Endothelial cell of umbilical vein (primary cell): ENCODE data around the gene KCMF1. TPM values are rescaled to one million over a fixed set of nuclear protein-coding genes. Genes with fewer than 3 reads are reported as not detected.

Experiments
- BruUV-seq: library from RNA; stranded (reverse); fragments of 400-500 nt; replicated peaks from 2 replicates; lab custom pipeline; 2021; lab: Mats Ljungman, UMichigan
- CTCF ChIA-PET: fragments of 300-600, 350-600 bp; sonication (Branson Sonifier 250); formaldehyde crosslinking; loops from one replicate; lab custom pipeline; 2021; ENCODE audit warnings: antibody characterized with exemption, inconsistent platforms; lab: Charles Lee
- POLR2A ChIA-PET: fragments of 300-600, 350-600 bp; sonication (Branson Sonifier 250); formaldehyde crosslinking; loops from one replicate; lab custom pipeline; 2021; ENCODE audit warnings: antibody characterized with exemption, inconsistent platforms; lab: Charles Lee
- DNase-seq: peaks from one replicate; pipeline ENCODE4 v3.0.0-alpha.2; 2011; ENCODE audit warnings: low read depth, low spot score
- FAIRE-seq: peaks from 2 replicates; lab custom pipeline; 2011; peaks lifted over from hg19 to GRCh38; lab: Jason Lieb, UNC
- H2AFZ ChIP-seq: 2 replicates; pipeline ENCODE4 v1.6.0; 2012; ENCODE audit warnings: low read depth, low read length, control low read depth, inconsistent platforms
- H3K27ac ChIP-seq: 2 replicates; pipeline ENCODE4 v1.5.1; 2011; ENCODE audit warnings: low read depth, mild to moderate bottlenecking, control low read depth, low read length, moderate library complexity; ENCODE audit not compliant: insufficient read depth
- H3K27me3 ChIP-seq, 2 experiments: 2 replicates each; pipeline versions ENCODE4 v1.6.0 to v1.6.1; 2011; ENCODE audit warnings: low read length in 2 of 2, mixed read lengths in 1 of 2; ENCODE audit not compliant: control insufficient read depth in 2 of 2, insufficient read depth in 2 of 2
- H3K36me3 ChIP-seq, 2 experiments: 2 replicates in 1 of 2; 3 replicates in 1 of 2; pipeline ENCODE4 v1.5.1; 2011; ENCODE audit warnings: low read length in 2 of 2, mild to moderate bottlenecking in 1 of 2, moderate library complexity in 1 of 2; ENCODE audit not compliant: control insufficient read depth in 2 of 2, insufficient read depth in 2 of 2; ENCODE audit errors: extremely low read depth in 1 of 2
- H3K4me1 ChIP-seq: 3 replicates; pipeline ENCODE4 v1.5.1; 2011; ENCODE audit warnings: mild to moderate bottlenecking, low read length; ENCODE audit not compliant: control insufficient read depth, insufficient read depth; ENCODE audit errors: extremely low read depth
- H3K4me2 ChIP-seq: 2 replicates; pipeline ENCODE4 v1.6.1; 2011; ENCODE audit warnings: low read length, control low read depth, mixed read lengths; ENCODE audit not compliant: insufficient read depth
- H3K4me3 ChIP-seq, 3 experiments: fragments of 200-600 bp in 1 of 3; sonication (generic), shearing (Covaris generic) in 1 of 3; replicated peaks in 1 of 3; 2 replicates each; pipeline ENCODE4 v1.5.1; 2011 to 2016; ENCODE audit warnings: control low read depth in 3 of 3, low read length in 3 of 3, mild to moderate bottlenecking in 2 of 3, inconsistent platforms in 1 of 3, low read depth in 1 of 3, moderate library complexity in 1 of 3; ENCODE audit not compliant: insufficient read depth in 1 of 3
- H3K79me2 ChIP-seq: 2 replicates; pipeline ENCODE4 v1.6.0; 2012; ENCODE audit warnings: low read length, inconsistent platforms; ENCODE audit not compliant: control insufficient read depth, insufficient read depth
- H3K9ac ChIP-seq: replicated peaks from 2 replicates; pipeline ENCODE3; 2011; ENCODE audit warnings: low read length, control low read depth; ENCODE audit not compliant: insufficient read depth; ENCODE audit errors: extremely low read depth
- H3K9me1 ChIP-seq: replicated peaks from 3 replicates; pipeline ENCODE4 v1.6.0; 2011; ENCODE audit warnings: mild to moderate bottlenecking, low read length; ENCODE audit not compliant: control insufficient read depth, insufficient read depth; ENCODE audit errors: extremely low read depth
- H3K9me3 ChIP-seq: replicated peaks from 2 replicates; pipeline ENCODE4 v1.5.1; 2012; ENCODE audit warnings: low read length, inconsistent platforms; ENCODE audit not compliant: control insufficient read depth, insufficient read depth
- H4K20me1 ChIP-seq: replicated peaks from 2 replicates; pipeline ENCODE3; 2011; ENCODE audit warnings: mild to moderate bottlenecking, low read length; ENCODE audit not compliant: control insufficient read depth, insufficient read depth; ENCODE audit errors: extremely low read depth
- CTCF ChIP-seq, 2 donors: IDR thresholded peaks; 1 replicate in 1 of 2; 2 replicates in 1 of 2; pipeline ENCODE4 v1.5.1; 2011; ENCODE audit warnings: low read length in 2 of 2, mild to moderate bottlenecking in 2 of 2, moderate library complexity in 2 of 2, control low read depth in 1 of 2, inconsistent platforms in 1 of 2, low read depth in 1 of 2; ENCODE audit not compliant: insufficient read depth in 1 of 2; ENCODE audit errors: extremely low read depth in 1 of 2
- EZH2 ChIP-seq: IDR thresholded peaks from 2 replicates; pipeline ENCODE4 v1.6.1; 2012; ENCODE audit warnings: borderline replicate concordance, low read depth, mild to moderate bottlenecking, moderate library complexity, low read length, inconsistent platforms; ENCODE audit not compliant: severe bottlenecking
- FOS ChIP-seq: IDR thresholded peaks from 2 replicates; pipeline ENCODE4 v1.6.1; 2011; ENCODE audit warnings: mild to moderate bottlenecking, low read length, moderate library complexity, borderline replicate concordance; ENCODE audit not compliant: insufficient read depth
- GATA2 ChIP-seq: IDR thresholded peaks from 2 replicates; pipeline ENCODE4 v1.7.0; 2011; ENCODE audit warnings: low read depth, mild to moderate bottlenecking, moderate library complexity, mixed read lengths, low read length; ENCODE audit not compliant: insufficient read length, insufficient read depth
- JUN ChIP-seq: IDR thresholded peaks from 2 replicates; pipeline ENCODE4 v1.6.1; 2011; ENCODE audit warnings: borderline replicate concordance, low read depth; ENCODE audit not compliant: insufficient read length, insufficient read depth
- MAX ChIP-seq: IDR thresholded peaks from 2 replicates; pipeline ENCODE4 v1.6.1; 2011; ENCODE audit not compliant: insufficient read depth, insufficient read length
- MYC ChIP-seq: IDR thresholded peaks from one replicate; pipeline ENCODE4 v1.6.1; 2011; ENCODE audit warnings: mild to moderate bottlenecking, low read depth, low read length
- POLR2A ChIP-seq: IDR thresholded peaks from 2 replicates; pipeline ENCODE4 v1.6.1; 2012; ENCODE audit warnings: low read depth, mild to moderate bottlenecking, control low read depth, low read length
- dilution Hi-C: fragments of 300-500 bp; cut with MboI; formaldehyde crosslinking; loops from one replicate; pipeline ENCODE4 v1.15.0; 2019; ENCODE audit warnings: low sequenced_read_pairs; ENCODE audit not compliant: extremely low pct_ligation_motif_present
- intact Hi-C: fragments of 100-400 bp; cut with micrococcal nuclease; formaldehyde crosslinking; loops from one replicate; pipeline ENCODE4 v1.10.0; 2022
- polyA plus RNA-seq, 4 experiments: library from polyadenylated mRNA; depleted of rRNA in 3 of 4; stranded (reverse) in 3 of 4; unstranded in 1 of 4; fragments of >200 nt; gene quantifications; 2 replicates each; pipeline versions ENCODE4 v1.2.1 to v1.2.3, GENCODE V29; 2011 to 2012; ENCODE audit warnings: missing spikeins in 1 of 4
- total RNA-seq: library from RNA; stranded (reverse); gene quantifications from 2 replicates; pipeline ENCODE4 v1.2.3, GENCODE V29; 2021

The KCMF1 gene
- total and polyA plus RNA-seq, 2 donors (not counting 3 experiments of a cell fraction or from before 2014, with no cell fraction given), result 49.3 to 78.4 TPM

DNA sequence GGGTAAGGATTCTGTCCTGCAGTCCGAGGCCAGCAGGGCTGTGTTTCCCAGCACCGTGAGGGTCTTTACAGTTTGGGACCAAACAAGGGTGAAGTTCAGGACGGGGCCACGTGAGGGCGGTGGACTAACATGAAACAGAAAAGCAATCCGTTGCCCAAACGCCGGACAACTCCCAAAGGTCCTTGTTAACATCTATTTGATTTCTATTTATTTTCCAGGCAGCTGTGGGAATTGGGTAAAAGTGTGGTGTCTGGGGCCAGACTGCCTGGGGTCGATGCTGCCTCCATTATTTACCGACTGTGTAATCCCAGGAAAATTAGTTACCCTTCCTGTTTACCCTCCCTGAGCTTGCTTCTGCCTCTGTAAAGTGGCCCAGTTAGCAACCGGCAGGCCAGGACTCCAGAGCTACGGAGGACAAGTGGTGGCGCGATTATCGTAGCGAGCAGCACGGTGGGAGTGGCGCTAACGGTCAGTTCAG is 96.0 kb downstream of the KCMF1 start:
- H3K4me1 ChIP-seq, result no peaks in the 10 kb centered on the region
- peak overlapping the region; percentile 68 for H3K4me2 ChIP-seq
- H3K9me3 ChIP-seq, result no peaks in the 10 kb centered on the region
- FAIRE-seq (peak; percentile 93), DNase-seq (peak; percentile 83)
- POLR2A ChIA-PET, result interaction anchor here (0.7 to 2.3 kb wide), 2 partner anchors 122 to 233 kb away, joined by 3 to 7 read pairs; no protein-coding TSS in a partner anchor
- H4K20me1 ChIP-seq, result no peaks in the 10 kb centered on the region
- H3K27me3 ChIP-seq, result peaks cover 4 to 7% of the 10 kb centered on the region in 2 experiments
- dilution Hi-C loops (no loop called here), intact Hi-C loops (loop anchor here (1.0 to 5.0 kb wide), 5 partner anchors 66 to 233 kb away; partner anchors contain the start of gene TCF7L1)
- no peak for TF ChIP-seq EZH2
- peak; percentile 76 to 80 for TF ChIP-seq CTCF (IDR thresholded peaks at IDR 0.05; ENCODE audit: extremely low read depth in 1 of 2, insufficient read depth in 1 of 2, low read depth in 1 of 2, low read length in 2 of 2)
- no peak overlapping the region for H3K27ac ChIP-seq
- CTCF ChIA-PET, result interaction anchor here (0.6 to 6.1 kb wide), 54 partner anchors 8 to 570 kb away, joined by 3 to 371 read pairs (median 6); partner anchors contain the start of genes ELMOD3, RETSAT and TCF7L1
- H2AFZ ChIP-seq, result peak overlapping the region; percentile 90
- no TSS peak for BruUV-seq
- H3K9ac ChIP-seq, result no peak overlapping the region
- H3K36me3 ChIP-seq, result no peaks in the 10 kb centered on the region
- no peaks in the 10 kb centered on the region for H3K79me2 ChIP-seq
- H3K4me3 ChIP-seq, result peak overlapping the region in 1 of 3 experiments; percentile 24
- no peaks in the 10 kb centered on the region for H3K9me1 ChIP-seq

GRCh38 chr2:85071096-85071495 is 100.1 kb downstream of the KCMF1 start:
- no peaks in the 10 kb centered on the region for H4K20me1 ChIP-seq
- no peaks in the 10 kb centered on the region for H3K9me1 ChIP-seq
- no peak for TF ChIP-seq EZH2
- no peak for TF ChIP-seq GATA2
- TF ChIP-seq MYC, result no peak
- TF ChIP-seq POLR2A, result no peak
- TF ChIP-seq JUN, result no peak
- TF ChIP-seq MAX, result no peak
- TF ChIP-seq CTCF (IDR thresholded peaks at IDR 0.05; ENCODE audit: extremely low read depth in 1 of 2, insufficient read depth in 1 of 2, low read depth in 1 of 2, low read length in 2 of 2), result no peak
- no peak for TF ChIP-seq FOS
- H2AFZ ChIP-seq, result no peak overlapping the region
- no peak overlapping the region for H3K4me3 ChIP-seq
- no peaks in the 10 kb centered on the region for H3K9me3 ChIP-seq
- intact Hi-C loops (no loop called here), dilution Hi-C loops (no loop called here)
- ChIA-PET POLR2A (no interaction called here), CTCF (no interaction called here)
- no peaks in the 10 kb centered on the region for H3K4me1 ChIP-seq
- no peak overlapping the region for H3K4me2 ChIP-seq
- no peak overlapping the region for H3K9ac ChIP-seq
- no peaks in the 10 kb centered on the region for H3K36me3 ChIP-seq
- no peak overlapping the region for H3K27ac ChIP-seq
- FAIRE-seq (no peak), DNase-seq (no peak)
- no TSS peak for BruUV-seq
- no peaks in the 10 kb centered on the region for H3K79me2 ChIP-seq
- peaks cover 2 to 4% of the 10 kb centered on the region in 2 experiments for H3K27me3 ChIP-seq
